Activated naive CD8-positive, alpha-beta T cell (primary cell): ENCODE results near the gene MST1.

ENCODE experiments used
- H3K27ac Mint-ChIP-seq: one replicate; pipeline ENCODE4 v1.8.0; 2021; ENCODE audit warnings: mixed read lengths
- H3K27me3 Mint-ChIP-seq: one replicate; pipeline ENCODE4 v1.8.0; 2021; ENCODE audit warnings: mixed read lengths
- H3K36me3 Mint-ChIP-seq: one replicate; pipeline ENCODE4 v1.8.0; 2021; ENCODE audit warnings: mixed read lengths
- H3K4me1 Mint-ChIP-seq: one replicate; pipeline ENCODE4 v1.8.0; 2021; ENCODE audit warnings: low read depth, mixed read lengths
- H3K4me3 Mint-ChIP-seq: one replicate; pipeline ENCODE4 v1.8.0; 2021; ENCODE audit warnings: mild to moderate bottlenecking, mixed read lengths
- H3K9me3 Mint-ChIP-seq: one replicate; pipeline ENCODE4 v1.8.0; 2021; ENCODE audit warnings: low read depth, mixed read lengths

MST1 gene

GRCh38 chr3:49665822-49666519, 23.3 kb downstream of the MST1 start:
- no peak overlapping the region for H3K4me3 Mint-ChIP-seq
- no peaks in the 10 kb centered on the region for H3K36me3 Mint-ChIP-seq
- H3K27ac Mint-ChIP-seq, result no peak overlapping the region
- no peaks in the 10 kb centered on the region for H3K27me3 Mint-ChIP-seq
- no peaks in the 10 kb centered on the region for H3K9me3 Mint-ChIP-seq
- H3K4me1 Mint-ChIP-seq, result no peaks in the 10 kb centered on the region

GRCh38 chr3:49664300-49664699, 25.0 kb downstream of the MST1 start:
- H3K27me3 Mint-ChIP-seq, result no peaks in the 10 kb centered on the region
- no peaks in the 10 kb centered on the region for H3K4me1 Mint-ChIP-seq
- no peak overlapping the region for H3K27ac Mint-ChIP-seq
- no peak overlapping the region for H3K4me3 Mint-ChIP-seq
- no peaks in the 10 kb centered on the region for H3K36me3 Mint-ChIP-seq
- no peaks in the 10 kb centered on the region for H3K9me3 Mint-ChIP-seq

GRCh38 chr3:49663831-49664230, 25.4 kb downstream of the MST1 start:
- H3K27ac Mint-ChIP-seq, result no peak overlapping the region

GRCh38 chr3:49662720-49663413, 26.4 kb downstream of the MST1 start:
- no peak overlapping the region for H3K27ac Mint-ChIP-seq
- no peaks in the 10 kb centered on the region for H3K9me3 Mint-ChIP-seq
- H3K4me1 Mint-ChIP-seq, result no peaks in the 10 kb centered on the region
- no peak overlapping the region for H3K4me3 Mint-ChIP-seq
- H3K27me3 Mint-ChIP-seq, result no peaks in the 10 kb centered on the region
- H3K36me3 Mint-ChIP-seq, result no peaks in the 10 kb centered on the region

More at GRCh38 chr3:49663831-49664230, 25.4 kb downstream of the MST1 start:
- no peaks in the 10 kb centered on the region for H3K27me3 Mint-ChIP-seq
- H3K36me3 Mint-ChIP-seq, result no peaks in the 10 kb centered on the region
- H3K9me3 Mint-ChIP-seq, result no peaks in the 10 kb centered on the region
- H3K4me3 Mint-ChIP-seq, result no peak overlapping the region
- no peaks in the 10 kb centered on the region for H3K4me1 Mint-ChIP-seq

- Mint-ChIP-seq H3K36me3 (no peaks in the 10 kb centered on the region), H3K27ac (no peak overlapping the region), H3K27me3 (no peaks in the 10 kb centered on the region), H3K9me3 (no peaks in the 10 kb centered on the region), H3K4me3 (no peak overlapping the region), H3K4me1 (no peaks in the 10 kb centered on the region)
Observed at GRCh38 chr3:49662021-49662420, 27.3 kb downstream of the MST1 start.

- Mint-ChIP-seq H3K4me3 (no peak overlapping the region), H3K27ac (no peak overlapping the region), H3K27me3 (no peaks in the 10 kb centered on the region), H3K4me1 (no peaks in the 10 kb centered on the region), H3K36me3 (no peaks in the 10 kb centered on the region), H3K9me3 (no peaks in the 10 kb centered on the region)
Observed at GRCh38 chr3:49661281-49661680, 28.0 kb downstream of the MST1 start.

GRCh38 chr3:49659756-49660155, 29.5 kb downstream of the MST1 start:
- no peak overlapping the region for H3K27ac Mint-ChIP-seq
- no peaks in the 10 kb centered on the region for H3K4me1 Mint-ChIP-seq

GRCh38 chr3:49658711-49659110, 30.6 kb downstream of the MST1 start:
- no peaks in the 10 kb centered on the region for H3K9me3 Mint-ChIP-seq
- H3K27ac Mint-ChIP-seq, result no peak overlapping the region
- H3K4me1 Mint-ChIP-seq, result no peaks in the 10 kb centered on the region
- H3K4me3 Mint-ChIP-seq, result no peak overlapping the region
- H3K36me3 Mint-ChIP-seq, result no peaks in the 10 kb centered on the region
- H3K27me3 Mint-ChIP-seq, result no peaks in the 10 kb centered on the region

More at GRCh38 chr3:49659756-49660155, 29.5 kb downstream of the MST1 start:
- Mint-ChIP-seq H3K4me3 (no peak overlapping the region), H3K27me3 (no peaks in the 10 kb centered on the region), H3K9me3 (no peaks in the 10 kb centered on the region), H3K36me3 (no peaks in the 10 kb centered on the region)

- Mint-ChIP-seq H3K36me3 (no peaks in the 10 kb centered on the region), H3K27ac (no peak overlapping the region), H3K27me3 (no peaks in the 10 kb centered on the region), H3K4me1 (no peaks in the 10 kb centered on the region), H3K9me3 (no peaks in the 10 kb centered on the region), H3K4me3 (no peak overlapping the region)
Observed at GRCh38 chr3:49657208-49657915, 31.9 kb downstream of the MST1 start.

- Mint-ChIP-seq H3K36me3 (no peaks in the 10 kb centered on the region), H3K9me3 (no peaks in the 10 kb centered on the region), H3K4me1 (no peaks in the 10 kb centered on the region), H3K27ac (no peak overlapping the region), H3K4me3 (no peak overlapping the region), H3K27me3 (no peaks in the 10 kb centered on the region)
Observed at GRCh38 chr3:49656541-49657112, 32.6 kb downstream of the MST1 start.

GRCh38 chr3:49655731-49656285, 33.5 kb downstream of the MST1 start:
- no peak overlapping the region for H3K27ac Mint-ChIP-seq
- H3K36me3 Mint-ChIP-seq, result no peaks in the 10 kb centered on the region
- no peaks in the 10 kb centered on the region for H3K27me3 Mint-ChIP-seq

GRCh38 chr3:49654955-49655556, 34.2 kb downstream of the MST1 start:
- no peak overlapping the region for H3K27ac Mint-ChIP-seq
- no peaks in the 10 kb centered on the region for H3K36me3 Mint-ChIP-seq
- H3K27me3 Mint-ChIP-seq, result no peaks in the 10 kb centered on the region

More at GRCh38 chr3:49655731-49656285, 33.5 kb downstream of the MST1 start:
- H3K4me1 Mint-ChIP-seq, result no peaks in the 10 kb centered on the region
- no peak overlapping the region for H3K4me3 Mint-ChIP-seq
- H3K9me3 Mint-ChIP-seq, result no peaks in the 10 kb centered on the region

GRCh38 chr3:49654176-49654825, 35.0 kb downstream of the MST1 start:
- no peaks in the 10 kb centered on the region for H3K9me3 Mint-ChIP-seq
- no peaks in the 10 kb centered on the region for H3K27me3 Mint-ChIP-seq
- H3K4me3 Mint-ChIP-seq, result no peak overlapping the region
- no peak overlapping the region for H3K27ac Mint-ChIP-seq
- no peaks in the 10 kb centered on the region for H3K4me1 Mint-ChIP-seq
- no peaks in the 10 kb centered on the region for H3K36me3 Mint-ChIP-seq

More at GRCh38 chr3:49654955-49655556, 34.2 kb downstream of the MST1 start:
- Mint-ChIP-seq H3K4me3 (no peak overlapping the region), H3K4me1 (no peaks in the 10 kb centered on the region), H3K9me3 (no peaks in the 10 kb centered on the region)

- Mint-ChIP-seq H3K4me1 (no peaks in the 10 kb centered on the region), H3K27me3 (no peaks in the 10 kb centered on the region), H3K9me3 (no peaks in the 10 kb centered on the region), H3K27ac (no peak overlapping the region), H3K36me3 (no peaks in the 10 kb centered on the region), H3K4me3 (no peak overlapping the region)
Observed at GRCh38 chr3:49653621-49654020, 35.7 kb downstream of the MST1 start.
